Activated B cell treated with CpG ODN at 0.5 μM for 24 hours (primary cell): Measurements from ENCODE around the gene GPAM. TPM values are rescaled to one million over a fixed set of nuclear protein-coding genes. Genes with fewer than 3 reads are reported as not detected.

Source experiments
- ATAC-seq: fragments of 200-7000 bp; cut with Tn5 transposase; one replicate; pipeline ENCODE4 v1.10.0; 2021; ENCODE audit warnings: low read depth, mild to moderate bottlenecking, moderate library complexity
- CTCF ChIA-PET: fragments of 350-600 bp; sonication (Branson Sonifier 250); formaldehyde crosslinking; loops from one replicate; lab custom pipeline; 2021; ENCODE audit warnings: antibody characterized with exemption; lab: Charles Lee
- POLR2A ChIA-PET: fragments of 350-600 bp; sonication (Branson Sonifier 250); formaldehyde crosslinking; loops from one replicate; lab custom pipeline; 2021; ENCODE audit warnings: antibody characterized with exemption; lab: Charles Lee
- DNase-seq: peaks from one replicate; pipeline ENCODE4 v3.0.0; 2022
- H3K27ac Mint-ChIP-seq: one replicate; pipeline ENCODE4 v1.8.0; 2020; ENCODE audit warnings: mixed read lengths
- H3K27me3 Mint-ChIP-seq: one replicate; pipeline ENCODE4 v1.8.0; 2021; ENCODE audit warnings: mixed read lengths
- H3K36me3 Mint-ChIP-seq: one replicate; pipeline ENCODE4 v1.8.0; 2021; ENCODE audit warnings: low read depth, mixed read lengths
- H3K4me1 Mint-ChIP-seq: one replicate; pipeline ENCODE4 v1.8.0; 2021; ENCODE audit warnings: mixed read lengths
- H3K4me3 Mint-ChIP-seq: one replicate; pipeline ENCODE4 v1.8.0; 2020; ENCODE audit warnings: mild to moderate bottlenecking, mixed read lengths
- H3K9me3 Mint-ChIP-seq: one replicate; pipeline ENCODE4 v1.8.0; 2020; ENCODE audit warnings: mixed read lengths
- intact Hi-C: fragments of 100-400 bp; cut with micrococcal nuclease; formaldehyde crosslinking; loops from one replicate; pipeline ENCODE4 v1.15.1; 2024
- total RNA-seq: library from RNA; stranded (reverse); gene quantifications from 2 replicates; pipeline ENCODE4 v1.2.3, GENCODE V29; 2022
- TF ChIP-seq, protein P1 (sequence below): fragments of 200-600 bp; IDR thresholded peaks from one replicate; pipeline ENCODE4 v1.8.0; 2022; ENCODE audit warnings: antibody characterized with exemption, mild to moderate bottlenecking

Gene GPAM
- total RNA-seq, 1 donor from 2014 or later: 10.2 TPM

GRCh38 chr10:112215342-112215774, 31.8 kb upstream of the GPAM start:
- peak overlapping the region; percentile 79 for H3K27ac Mint-ChIP-seq
- DNase-seq (no peak), ATAC-seq (peak; percentile 61)
- ChIA-PET CTCF (interaction anchor here (1.2 kb wide), 1 partner anchor 77 kb away, joined by 3 read pairs; no protein-coding TSS in a partner anchor), POLR2A (interaction anchor here (0.9 to 2.0 kb wide), 4 partner anchors 11 to 31 kb away, joined by 3 to 12 read pairs (median 4); partner anchors contain the start of gene GPAM)
- H3K4me3 Mint-ChIP-seq: peak overlapping the region; percentile 33
- peaks cover 39% of the 10 kb centered on the region for H3K4me1 Mint-ChIP-seq
- no peaks in the 10 kb centered on the region for H3K27me3 Mint-ChIP-seq
- no peaks in the 10 kb centered on the region for H3K36me3 Mint-ChIP-seq
- H3K9me3 Mint-ChIP-seq: peaks cover 3% of the 10 kb centered on the region
- TF ChIP-seq, protein P1, sequence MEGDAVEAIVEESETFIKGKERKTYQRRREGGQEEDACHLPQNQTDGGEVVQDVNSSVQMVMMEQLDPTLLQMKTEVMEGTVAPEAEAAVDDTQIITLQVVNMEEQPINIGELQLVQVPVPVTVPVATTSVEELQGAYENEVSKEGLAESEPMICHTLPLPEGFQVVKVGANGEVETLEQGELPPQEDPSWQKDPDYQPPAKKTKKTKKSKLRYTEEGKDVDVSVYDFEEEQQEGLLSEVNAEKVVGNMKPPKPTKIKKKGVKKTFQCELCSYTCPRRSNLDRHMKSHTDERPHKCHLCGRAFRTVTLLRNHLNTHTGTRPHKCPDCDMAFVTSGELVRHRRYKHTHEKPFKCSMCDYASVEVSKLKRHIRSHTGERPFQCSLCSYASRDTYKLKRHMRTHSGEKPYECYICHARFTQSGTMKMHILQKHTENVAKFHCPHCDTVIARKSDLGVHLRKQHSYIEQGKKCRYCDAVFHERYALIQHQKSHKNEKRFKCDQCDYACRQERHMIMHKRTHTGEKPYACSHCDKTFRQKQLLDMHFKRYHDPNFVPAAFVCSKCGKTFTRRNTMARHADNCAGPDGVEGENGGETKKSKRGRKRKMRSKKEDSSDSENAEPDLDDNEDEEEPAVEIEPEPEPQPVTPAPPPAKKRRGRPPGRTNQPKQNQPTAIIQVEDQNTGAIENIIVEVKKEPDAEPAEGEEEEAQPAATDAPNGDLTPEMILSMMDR: no peak
- intact Hi-C loops: loop anchor here (1.0 kb wide), 1 partner anchor 32 kb away; the partner anchor contains the start of gene GPAM

DNA sequence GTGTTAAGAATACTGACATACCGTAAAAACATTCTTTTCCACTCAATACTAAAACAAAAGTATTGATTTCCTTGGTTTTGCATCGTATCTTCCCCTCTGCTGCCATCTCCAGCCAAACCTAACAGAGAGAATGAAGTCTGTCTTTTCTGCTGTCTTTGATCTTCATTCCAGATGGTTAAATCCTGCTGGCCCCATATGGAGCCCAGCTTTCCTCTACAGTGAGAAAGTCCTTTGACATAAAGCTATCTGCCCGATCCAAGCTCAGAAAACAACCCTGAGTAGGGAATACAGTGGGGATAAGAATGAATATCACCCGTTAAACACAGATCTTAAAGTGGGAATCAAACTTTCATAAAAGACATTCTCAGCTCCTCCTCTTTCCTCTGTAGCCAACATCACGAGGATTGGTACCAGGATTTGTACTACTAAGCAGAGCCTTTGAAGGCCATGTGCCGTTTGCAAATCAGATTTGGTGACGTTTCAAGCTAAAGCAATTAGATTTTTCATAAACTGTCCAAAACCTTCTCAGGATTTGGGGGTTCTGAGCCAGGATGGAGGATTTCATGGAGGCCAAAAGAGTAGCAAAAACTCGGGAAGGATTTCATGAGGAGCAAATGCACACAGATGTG, 30.8 kb upstream of the GPAM start:
- Mint-ChIP-seq H3K36me3 (no peaks in the 10 kb centered on the region), H3K9me3 (no peaks in the 10 kb centered on the region), H3K4me3 (peak overlapping the region; percentile 6), H3K27ac (peak overlapping the region; percentile 3), H3K27me3 (no peaks in the 10 kb centered on the region), H3K4me1 (peaks cover 39% of the 10 kb centered on the region)
- no peak for DNase-seq
- intact Hi-C loops: no loop called here
- POLR2A ChIA-PET: interaction anchor here (2.0 kb wide), 1 partner anchor 30 kb away, joined by 12 read pairs; the partner anchor contains the start of gene GPAM
- TF ChIP-seq, protein P1: no peak
- ATAC-seq: no peak
- CTCF ChIA-PET: interaction anchor here (1.2 kb wide), 1 partner anchor 77 kb away, joined by 3 read pairs; no protein-coding TSS in a partner anchor

DNA sequence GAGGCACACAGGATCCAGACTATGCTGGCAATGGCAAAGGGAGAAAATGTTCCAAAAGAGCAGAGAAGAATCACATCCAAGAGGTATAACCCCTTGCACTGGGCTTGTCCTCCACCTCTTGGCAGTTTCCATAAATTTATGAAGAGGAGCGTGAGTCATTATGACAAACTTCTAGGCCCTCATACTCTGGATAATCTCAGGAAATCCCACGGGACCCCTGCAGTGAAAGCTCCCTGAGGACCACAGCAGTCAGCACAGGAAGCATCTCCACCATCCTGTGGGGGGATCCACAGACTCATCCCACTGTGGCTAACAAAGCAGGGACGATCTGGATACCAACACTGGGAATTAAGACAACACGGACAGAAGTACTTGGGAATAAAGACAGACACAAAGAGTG, 30.3 kb upstream of the GPAM start:
- H3K27ac Mint-ChIP-seq: peak overlapping the region; percentile 65
- peak overlapping the region; percentile 30 for H3K4me3 Mint-ChIP-seq
- no peaks in the 10 kb centered on the region for H3K27me3 Mint-ChIP-seq
- no peaks in the 10 kb centered on the region for H3K9me3 Mint-ChIP-seq
- POLR2A ChIA-PET: interaction anchor here (0.7 kb wide), 1 partner anchor 30 kb away, joined by 3 read pairs; no protein-coding TSS in a partner anchor
- peaks cover 39% of the 10 kb centered on the region for H3K4me1 Mint-ChIP-seq
- intact Hi-C loops: loop anchor here (1.0 kb wide), 1 partner anchor 19 kb away; no protein-coding TSS in a partner anchor
- DNase-seq: no peak
- ATAC-seq: no peak
- H3K36me3 Mint-ChIP-seq: no peaks in the 10 kb centered on the region
- TF ChIP-seq, protein P1: no peak
- CTCF ChIA-PET: no interaction called here

GRCh38 chr10:112213098-112213823, 29.7 kb upstream of the GPAM start:
- ChIA-PET CTCF (interaction anchor here (0.9 kb wide), 1 partner anchor 10 kb away, joined by 3 read pairs; no protein-coding TSS in a partner anchor), POLR2A (interaction anchor here (0.5 to 1.0 kb wide), 3 partner anchors 7 to 29 kb away, joined by 3 read pairs; partner anchors contain the start of gene GPAM)
- TF ChIP-seq, protein P1: no peak
- DNase-seq: no peak
- H3K27me3 Mint-ChIP-seq: no peaks in the 10 kb centered on the region
- peak; percentile 46 for ATAC-seq
- H3K4me3 Mint-ChIP-seq: peak overlapping the region; percentile 30
- intact Hi-C loops: loop anchor here (1.0 kb wide), 1 partner anchor 20 kb away; no protein-coding TSS in a partner anchor
- H3K4me1 Mint-ChIP-seq: peaks cover 39% of the 10 kb centered on the region
- H3K27ac Mint-ChIP-seq: peak overlapping the region; percentile 65
- no peaks in the 10 kb centered on the region for H3K9me3 Mint-ChIP-seq
- no peaks in the 10 kb centered on the region for H3K36me3 Mint-ChIP-seq
